Peyer's patch (tissue), 4 donors: Measurements from ENCODE around the gene SF1.

ENCODE experiments used
- CTCF ChIP-seq, 6 experiments: fragments of 450-650 bp in 4 of 6; fragments of 200-600 bp in 2 of 6; sonication (generic) in 1 of 6; IDR thresholded peaks; one replicate each; pipeline ENCODE4 v1.5.1; 2017 to 2019; ENCODE audit warnings: antibody characterized with exemption in 6 of 6, mild to moderate bottlenecking in 3 of 6, moderate library complexity in 1 of 6
- POLR2A ChIP-seq, 2 donors: fragments of 450-650 bp; IDR thresholded peaks; one replicate each; pipeline ENCODE4 v1.5.1; 2017; ENCODE audit warnings: antibody characterized with exemption in 2 of 2, mild to moderate bottlenecking in 2 of 2, moderate library complexity in 2 of 2

DNA sequence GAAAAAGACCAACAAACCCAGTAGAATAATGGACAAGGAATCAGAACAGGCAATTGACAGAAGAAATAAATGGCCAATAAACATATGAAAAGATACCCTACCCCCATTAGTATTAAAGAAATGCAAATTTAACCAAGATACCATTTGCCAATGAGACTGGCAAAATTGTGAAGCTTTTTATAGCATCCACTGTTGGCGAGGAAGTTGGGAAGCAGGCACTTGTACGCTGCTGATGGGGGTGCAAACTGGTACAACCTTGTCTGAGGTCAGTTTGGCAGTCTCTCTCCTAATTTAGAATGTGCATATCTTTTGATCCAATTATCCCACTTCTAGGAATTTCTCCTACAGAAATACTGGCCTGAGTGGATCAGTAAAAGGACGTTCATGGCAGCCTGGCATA is 46.7 kb downstream of the SF1 start:
- no peak for TF ChIP-seq CTCF (IDR thresholded peaks at IDR 0.05)
- TF ChIP-seq POLR2A (IDR thresholded peaks at IDR 0.05), result no peak
